ENCODE data around the gene PCSK4. TPM values are rescaled to one million over a fixed set of nuclear protein-coding genes. Genes with fewer than 3 reads are reported as not detected.

Gene PCSK4
- total RNA-seq, 1 experiment from 2014 or later: 9.1 TPM

DNA sequence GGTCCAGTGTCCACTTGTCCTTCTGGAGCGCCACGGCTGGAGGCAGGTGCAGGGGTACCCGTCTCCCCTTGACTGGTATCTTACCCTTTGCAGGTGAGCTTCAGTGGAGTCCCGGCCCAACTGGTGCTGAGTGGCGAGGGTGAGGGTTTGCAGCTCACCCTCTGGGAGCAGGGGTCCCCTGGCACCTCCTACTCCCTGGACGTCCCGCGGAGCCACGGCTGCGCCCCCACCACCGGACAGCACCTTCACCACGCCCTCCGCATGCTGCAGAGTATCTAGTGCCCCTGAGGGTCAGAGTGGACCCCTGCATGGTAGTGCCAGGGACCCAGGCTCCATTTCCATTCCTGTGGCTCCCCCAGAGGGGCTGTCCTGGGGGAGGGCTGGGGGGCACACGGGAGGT lies 44.8 kb upstream of the PCSK4 start:
- H4K8ac ChIP-seq (replicated peaks; ENCODE audit: insufficient read length, low read depth, low read length): no peak overlapping the region
- H2BK5ac ChIP-seq (ENCODE audit: insufficient read length, low read length): no peak overlapping the region
- H2AK5ac ChIP-seq (ENCODE audit: insufficient read length, low read length): no peak overlapping the region
- no peaks in the 10 kb centered on the region for H3K23me2 ChIP-seq (ENCODE audit: insufficient read length, low read depth, low read length, poor library complexity, severe bottlenecking)
- H2BK12ac ChIP-seq (ENCODE audit: insufficient read length, low read depth, low read length): no peak overlapping the region
- no peak overlapping the region for H2BK15ac ChIP-seq (ENCODE audit: low read depth, low read length)
- no peak overlapping the region for H3K14ac ChIP-seq (ENCODE audit: insufficient read depth, low read length)
- no peak overlapping the region for H4K91ac ChIP-seq (ENCODE audit: insufficient read length, low read depth, low read length)
- H4K20me1 ChIP-seq (ENCODE audit: control insufficient read depth, insufficient read depth, insufficient read length): no peaks in the 10 kb centered on the region
- H3K79me2 ChIP-seq (ENCODE audit: insufficient read depth, low read length): no peaks in the 10 kb centered on the region
- Mint-ChIP-seq H3K36me3 (ENCODE audit: insufficient read depth in 1 of 3, low read depth in 3 of 3) (no peaks in the 10 kb centered on the region), H3K9me3 (no peaks in the 10 kb centered on the region), H3K27me3 (ENCODE audit: low read depth) (peaks cover 32% of the 10 kb centered on the region), H3K4me3 (no peak overlapping the region), H3K4me1 (no peaks in the 10 kb centered on the region), H3K27ac (no peak overlapping the region)
- no peak overlapping the region for H2BK120ac ChIP-seq (ENCODE audit: low read depth, low read length, poor library complexity, severe bottlenecking)
- WGBS (ENCODE audit: extremely low coverage, insufficient read length, low lambda C conversion rate): no CpG with 5 or more reads among the region's 14 CpGs
- no peak for TF ChIP-seq CTCF (conservative IDR thresholded peaks at IDR 0.05)
- no peak overlapping the region for H3K27ac ChIP-seq (ENCODE audit: insufficient read length, low read depth, low read length)
- H3K79me1 ChIP-seq (ENCODE audit: insufficient read depth, low read depth, low read length, poor library complexity, severe bottlenecking): no peaks in the 10 kb centered on the region
- no peak overlapping the region for H3K23ac ChIP-seq (ENCODE audit: insufficient read length, low read depth, low read length)
- H3K4me1 ChIP-seq (ENCODE audit: insufficient read depth, low read length): no peaks in the 10 kb centered on the region
- no peak overlapping the region for H3K9ac ChIP-seq (ENCODE audit: extremely low read depth, insufficient read length, low read length)
- H3K27me3 ChIP-seq (ENCODE audit: insufficient read depth, low read length): no peaks in the 10 kb centered on the region
- H3K56ac ChIP-seq (ENCODE audit: insufficient read length, low read depth, low read length): no peak overlapping the region
- no peak overlapping the region for H4K5ac ChIP-seq (ENCODE audit: insufficient read length, low read depth, low read length)
- DNase-seq: no peak
- no peak overlapping the region for H2AFZ ChIP-seq (ENCODE audit: low read length)
- H3K4ac ChIP-seq (ENCODE audit: low read depth, low read length): no peak overlapping the region
- no peak overlapping the region for H3K4me2 ChIP-seq (ENCODE audit: insufficient read depth, insufficient read length, low read length)
- H3K18ac ChIP-seq (ENCODE audit: insufficient read length, low read depth, low read length): no peak overlapping the region
- no peak overlapping the region for H3T11ph ChIP-seq (ENCODE audit: low read length)
- H3K9me3 ChIP-seq (ENCODE audit: control insufficient read depth, low read depth, low read length): no peaks in the 10 kb centered on the region
- H2BK20ac ChIP-seq (ENCODE audit: low read depth, low read length, poor library complexity, severe bottlenecking): no peak overlapping the region
